Posterior cingulate gyrus (tissue), 11 donors: ENCODE measurements around the gene AMIGO2.
"Not testable (repeated sequence)": the region's sequence is repeated elsewhere in the genome, so short reads cannot be mapped to it uniquely, and the experiment has no call there.

Experiments
- DNase-seq, 10 donors: peaks; one replicate each; pipeline versions ENCODE4 v3.0.0 to v3.0.0-alpha.2; 2020 to 2021; ENCODE audit warnings: mixed read lengths in 3 of 10
- intact Hi-C: fragments of 100-400 bp; cut with DNase I; formaldehyde crosslinking; loops from one replicate; pipeline ENCODE4 v1.15.1; 2023

AMIGO2 gene

GRCh38 chr12:47079468-47079980, at the start of gene AMIGO2, which contains the start of gene PCED1B:
Gene AMIGO2 (minus strand): TSS chr12:47079959. CDS start chr12:47079002, 957 bp downstream.
Gene PCED1B (plus strand): TSS chr12:47079621. CDS start chr12:47235064, 155,443 bp downstream.
- intact Hi-C loops: no loop called here
- DNase-seq: peak; percentile 19 to 93 (median 65)

GRCh38 chr12:47126246-47126645, 46.5 kb upstream of the AMIGO2 start:
- no peak for DNase-seq
- intact Hi-C loops: no loop called here

- no peak for DNase-seq
- intact Hi-C loops: no loop called here
Measured at GRCh38 chr12:47124451-47124850, 44.7 kb upstream of the AMIGO2 start.

- intact Hi-C loops: no loop called here
- no peak for DNase-seq
Measured at GRCh38 chr12:47123730-47124129, 44.0 kb upstream of the AMIGO2 start.

- intact Hi-C loops: no loop called here
- no peak for DNase-seq
Measured at GRCh38 chr12:47122602-47123001, 42.8 kb upstream of the AMIGO2 start.

GRCh38 chr12:47121146-47121545, 41.4 kb upstream of the AMIGO2 start:
- intact Hi-C loops: no loop called here
- no peak for DNase-seq

GRCh38 chr12:47120736-47121135, 41.0 kb upstream of the AMIGO2 start:
- DNase-seq: no peak
- intact Hi-C loops: no loop called here

- intact Hi-C loops: not testable (repeated sequence)
Measured at GRCh38 chr12:47117305-47117704, 37.5 kb upstream of the AMIGO2 start.

GRCh38 chr12:47114481-47114892, 34.7 kb upstream of the AMIGO2 start:
- intact Hi-C loops: no loop called here
- no peak for DNase-seq

More at GRCh38 chr12:47117305-47117704, 37.5 kb upstream of the AMIGO2 start:
- DNase-seq: not testable (repeated sequence)

- intact Hi-C loops: no loop called here
- no peak for DNase-seq
Measured at GRCh38 chr12:47112679-47113078, 32.9 kb upstream of the AMIGO2 start.

GRCh38 chr12:47111854-47112253, 32.1 kb upstream of the AMIGO2 start:
- DNase-seq: no peak
- intact Hi-C loops: no loop called here

- intact Hi-C loops: no loop called here
- no peak for DNase-seq
Measured at GRCh38 chr12:47111392-47111778, 31.6 kb upstream of the AMIGO2 start.

GRCh38 chr12:47110718-47111391, 31.1 kb upstream of the AMIGO2 start:
- intact Hi-C loops: no loop called here
- no peak for DNase-seq

GRCh38 chr12:47110011-47110541, 30.3 kb upstream of the AMIGO2 start:
- intact Hi-C loops: no loop called here
- no peak for DNase-seq

- DNase-seq: no peak
- intact Hi-C loops: no loop called here
Measured at GRCh38 chr12:47107926-47108325, 28.2 kb upstream of the AMIGO2 start.

GRCh38 chr12:47107446-47107845, 27.7 kb upstream of the AMIGO2 start:
- peak in 2 of 10 donors; percentile 58 to 74 for DNase-seq
- intact Hi-C loops: no loop called here

GRCh38 chr12:47105914-47106674, 26.3 kb upstream of the AMIGO2 start:
- DNase-seq: peak in 1 of 10 donors; percentile 43

GRCh38 chr12:47102845-47103651, 23.3 kb upstream of the AMIGO2 start:
- no peak for DNase-seq
- intact Hi-C loops: no loop called here

More at GRCh38 chr12:47105914-47106674, 26.3 kb upstream of the AMIGO2 start:
- intact Hi-C loops: no loop called here

GRCh38 chr12:47102406-47102805, 22.6 kb upstream of the AMIGO2 start:
- intact Hi-C loops: no loop called here
- DNase-seq: no peak

- intact Hi-C loops: no loop called here
- no peak for DNase-seq
Measured at GRCh38 chr12:47100160-47100559, 20.4 kb upstream of the AMIGO2 start.
